ENCODE data around the gene GSTA5. TPM values are rescaled to one million over a fixed set of nuclear protein-coding genes. Genes with fewer than 3 reads are reported as not detected.

GSTA5 gene
- not detected for polyA plus RNA-seq (2012; ENCODE audit: insufficient read length, low read depth)

DNA sequence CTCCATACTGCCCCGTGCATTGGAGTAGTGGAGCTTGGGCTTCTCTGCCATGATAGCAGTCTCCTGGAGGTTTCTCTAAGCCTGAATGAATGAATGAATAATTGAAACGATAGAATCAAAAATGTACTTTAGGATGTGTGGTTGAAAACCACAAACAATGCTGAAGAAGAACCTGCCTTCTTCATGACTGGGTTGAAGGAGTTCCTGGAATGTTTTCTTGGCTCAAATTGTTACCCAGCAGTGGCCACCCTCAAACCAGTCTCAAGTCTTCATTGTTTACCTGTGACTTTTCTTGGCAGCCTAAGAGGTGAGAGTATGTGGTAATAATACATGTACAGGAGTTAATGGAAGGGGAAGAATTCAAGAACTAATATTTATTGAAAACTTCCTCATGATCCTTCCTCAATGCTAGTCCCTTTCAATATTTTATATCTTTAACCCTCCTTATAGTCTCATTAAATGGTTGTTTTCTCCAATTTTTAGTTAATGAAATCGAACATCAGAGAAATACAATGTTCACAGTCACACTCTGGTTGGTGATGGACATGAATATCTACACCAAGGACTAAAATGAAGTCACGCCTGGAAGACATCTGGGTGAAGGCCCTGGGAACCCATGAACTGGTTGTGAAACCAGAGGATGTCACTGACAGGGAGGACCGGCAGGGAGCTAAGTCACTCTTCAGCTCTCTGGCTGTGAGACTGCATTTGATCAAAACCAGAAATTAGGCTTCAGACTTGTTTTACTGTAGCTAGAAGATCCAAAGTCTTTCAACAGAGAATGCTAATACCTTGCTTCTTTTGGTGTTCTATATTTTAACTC is at the start of gene GSTA5:
GSTA5 (minus strand) TSS at position 51 of the 823 bp plus-strand sequence.
- TF ChIP-seq SIN3A (IDR thresholded peaks at IDR 0.05; ENCODE audit: borderline replicate concordance, insufficient read depth, low read length) (no peak), TAF1 (IDR thresholded peaks at IDR 0.05; ENCODE audit: borderline replicate concordance, insufficient read depth, low read length) (no peak), POLR2AphosphoS5 (IDR thresholded peaks at IDR 0.05; ENCODE audit: low read depth, low read length) (no peak), FOXP2 (optimal IDR thresholded peaks at IDR 0.05; ENCODE audit: borderline replicate concordance, extremely low read depth, extremely low read length, insufficient read depth) (no peak)
- TF ChIP-seq, protein P1, sequence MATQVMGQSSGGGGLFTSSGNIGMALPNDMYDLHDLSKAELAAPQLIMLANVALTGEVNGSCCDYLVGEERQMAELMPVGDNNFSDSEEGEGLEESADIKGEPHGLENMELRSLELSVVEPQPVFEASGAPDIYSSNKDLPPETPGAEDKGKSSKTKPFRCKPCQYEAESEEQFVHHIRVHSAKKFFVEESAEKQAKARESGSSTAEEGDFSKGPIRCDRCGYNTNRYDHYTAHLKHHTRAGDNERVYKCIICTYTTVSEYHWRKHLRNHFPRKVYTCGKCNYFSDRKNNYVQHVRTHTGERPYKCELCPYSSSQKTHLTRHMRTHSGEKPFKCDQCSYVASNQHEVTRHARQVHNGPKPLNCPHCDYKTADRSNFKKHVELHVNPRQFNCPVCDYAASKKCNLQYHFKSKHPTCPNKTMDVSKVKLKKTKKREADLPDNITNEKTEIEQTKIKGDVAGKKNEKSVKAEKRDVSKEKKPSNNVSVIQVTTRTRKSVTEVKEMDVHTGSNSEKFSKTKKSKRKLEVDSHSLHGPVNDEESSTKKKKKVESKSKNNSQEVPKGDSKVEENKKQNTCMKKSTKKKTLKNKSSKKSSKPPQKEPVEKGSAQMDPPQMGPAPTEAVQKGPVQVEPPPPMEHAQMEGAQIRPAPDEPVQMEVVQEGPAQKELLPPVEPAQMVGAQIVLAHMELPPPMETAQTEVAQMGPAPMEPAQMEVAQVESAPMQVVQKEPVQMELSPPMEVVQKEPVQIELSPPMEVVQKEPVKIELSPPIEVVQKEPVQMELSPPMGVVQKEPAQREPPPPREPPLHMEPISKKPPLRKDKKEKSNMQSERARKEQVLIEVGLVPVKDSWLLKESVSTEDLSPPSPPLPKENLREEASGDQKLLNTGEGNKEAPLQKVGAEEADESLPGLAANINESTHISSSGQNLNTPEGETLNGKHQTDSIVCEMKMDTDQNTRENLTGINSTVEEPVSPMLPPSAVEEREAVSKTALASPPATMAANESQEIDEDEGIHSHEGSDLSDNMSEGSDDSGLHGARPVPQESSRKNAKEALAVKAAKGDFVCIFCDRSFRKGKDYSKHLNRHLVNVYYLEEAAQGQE (IDR thresholded peaks at IDR 0.05; ENCODE audit: insufficient read depth in 1 of 2, low read depth in 2 of 2, low read length in 2 of 2): no peak

DNA sequence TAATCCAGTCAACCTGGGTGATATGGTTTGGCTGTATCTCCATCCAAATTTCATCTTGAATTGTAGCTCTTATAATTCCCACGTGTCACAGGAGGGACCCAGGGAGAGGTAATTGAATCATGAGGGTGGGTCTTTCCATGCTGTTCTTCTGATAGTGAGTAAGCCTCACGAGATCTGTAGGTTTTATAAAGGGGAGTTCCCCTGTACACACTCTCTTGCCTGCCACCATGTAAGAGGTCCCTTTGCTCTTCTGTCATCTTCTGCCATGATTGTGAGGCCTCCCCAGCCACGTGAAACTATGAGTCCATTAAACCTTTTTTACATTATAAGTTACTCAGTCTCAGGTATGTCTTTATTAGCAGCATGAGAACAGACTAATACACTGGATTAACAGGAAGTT is 49.4 kb upstream of the GSTA5 start:
- TF ChIP-seq POLR2AphosphoS5 (IDR thresholded peaks at IDR 0.05; ENCODE audit: low read depth, low read length): no peak
- no peak for TF ChIP-seq SIN3A (IDR thresholded peaks at IDR 0.05; ENCODE audit: borderline replicate concordance, insufficient read depth, low read length)

DNA sequence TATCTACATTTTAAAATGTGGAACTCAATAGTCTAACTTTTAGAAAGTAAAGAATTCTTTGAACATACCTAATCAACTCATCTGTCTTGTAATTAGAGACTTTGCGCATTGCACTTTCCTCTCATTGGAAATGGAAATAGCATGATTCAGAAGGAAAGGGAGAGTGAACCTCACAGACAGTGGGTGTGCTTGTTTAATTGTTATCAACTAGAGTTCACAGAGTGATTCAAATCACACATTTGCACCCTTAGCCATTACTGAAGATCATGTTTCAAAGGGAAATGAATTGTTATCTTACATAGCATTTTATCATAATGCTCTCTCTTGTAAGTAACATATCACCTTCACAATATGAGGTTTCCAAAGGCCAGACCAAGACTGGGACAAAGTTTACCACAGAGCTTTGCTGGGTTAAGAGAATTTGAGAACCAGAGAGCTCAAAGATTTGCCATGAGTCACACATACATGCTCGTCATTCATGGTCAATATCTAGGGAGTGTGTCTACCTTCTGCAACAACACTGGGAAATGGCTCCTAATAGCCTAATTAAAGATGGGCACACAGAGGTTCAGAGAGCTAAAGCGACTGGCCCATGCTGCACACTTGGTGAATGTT is 47.4 kb upstream of the GSTA5 start:
- no peak for TF ChIP-seq SIN3A (IDR thresholded peaks at IDR 0.05; ENCODE audit: borderline replicate concordance, insufficient read depth, low read length)
- TF ChIP-seq FOXP2 (optimal IDR thresholded peaks at IDR 0.05; ENCODE audit: borderline replicate concordance, extremely low read depth, extremely low read length, insufficient read depth): no peak
- TF ChIP-seq TAF1 (IDR thresholded peaks at IDR 0.05; ENCODE audit: borderline replicate concordance, insufficient read depth, low read length): no peak
- TF ChIP-seq POLR2AphosphoS5 (IDR thresholded peaks at IDR 0.05; ENCODE audit: low read depth, low read length): no peak
- TF ChIP-seq, protein P1 (IDR thresholded peaks at IDR 0.05; ENCODE audit: insufficient read depth in 1 of 2, low read depth in 2 of 2, low read length in 2 of 2): no peak

DNA sequence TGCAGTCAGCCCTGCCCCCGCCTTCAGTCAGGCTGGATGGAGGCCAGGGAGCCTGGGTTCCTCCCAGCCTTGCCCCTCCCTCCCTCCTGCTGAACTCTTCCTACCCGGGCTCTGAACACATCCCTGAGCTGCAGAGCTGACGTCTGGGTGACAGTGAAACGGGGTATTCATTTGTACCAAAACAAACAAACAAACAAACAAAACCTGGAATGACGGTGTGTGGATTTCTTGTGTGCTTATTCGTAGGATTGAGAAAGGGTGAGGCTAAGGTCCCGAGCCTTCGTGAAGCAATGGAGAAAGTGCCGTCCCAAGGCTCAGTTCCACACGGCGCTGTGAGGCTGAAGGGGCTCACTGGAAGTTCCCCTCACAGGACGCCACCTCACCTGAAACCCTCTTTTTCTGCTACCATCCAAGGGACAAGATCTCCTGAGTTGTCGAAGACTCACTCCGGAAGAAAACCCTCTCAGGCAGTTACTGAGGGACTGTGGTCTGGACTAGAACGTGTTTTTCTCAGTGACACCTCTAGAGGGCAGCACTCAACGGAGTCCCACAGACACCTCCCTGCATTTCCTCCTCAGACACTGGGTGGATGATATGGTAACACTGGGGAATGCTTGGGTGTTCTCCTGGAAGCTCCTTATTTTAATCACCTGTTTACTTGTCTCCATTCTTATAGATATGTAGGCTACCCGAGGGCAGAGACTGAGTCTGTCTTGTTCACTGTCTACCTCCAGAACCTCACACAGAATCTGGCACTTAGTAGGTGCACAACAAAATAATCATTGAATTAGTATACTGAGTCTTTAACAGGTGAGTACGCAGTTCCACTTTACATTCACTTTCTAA is 41.6 kb upstream of the GSTA5 start:
- TF ChIP-seq POLR2AphosphoS5 (IDR thresholded peaks at IDR 0.05; ENCODE audit: low read depth, low read length): no peak
- no peak for TF ChIP-seq TAF1 (IDR thresholded peaks at IDR 0.05; ENCODE audit: borderline replicate concordance, insufficient read depth, low read length)
- TF ChIP-seq SIN3A (IDR thresholded peaks at IDR 0.05; ENCODE audit: borderline replicate concordance, insufficient read depth, low read length): no peak
- TF ChIP-seq, protein P1 (IDR thresholded peaks at IDR 0.05; ENCODE audit: insufficient read depth in 1 of 2, low read depth in 2 of 2, low read length in 2 of 2): no peak
- TF ChIP-seq FOXP2 (optimal IDR thresholded peaks at IDR 0.05; ENCODE audit: borderline replicate concordance, extremely low read depth, extremely low read length, insufficient read depth): no peak

DNA sequence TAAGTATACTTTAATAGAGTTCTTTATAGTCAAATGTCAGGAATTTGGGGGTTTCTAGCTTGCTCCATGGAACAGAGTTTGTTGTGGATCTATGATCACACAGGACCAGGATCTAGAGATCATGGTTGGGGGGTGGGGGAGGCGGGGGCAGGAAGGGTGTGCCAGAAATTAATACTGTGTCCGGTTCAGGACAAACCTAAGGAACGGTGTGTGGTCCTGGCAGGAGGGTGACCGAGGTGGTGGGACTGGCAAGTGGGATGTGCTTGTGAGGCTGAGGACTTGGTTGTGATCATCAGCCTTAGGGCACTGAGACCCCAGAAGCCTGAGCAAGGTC is 41.0 kb upstream of the GSTA5 start:
- TF ChIP-seq SIN3A (IDR thresholded peaks at IDR 0.05; ENCODE audit: borderline replicate concordance, insufficient read depth, low read length) (no peak), FOXP2 (optimal IDR thresholded peaks at IDR 0.05; ENCODE audit: borderline replicate concordance, extremely low read depth, extremely low read length, insufficient read depth) (no peak), POLR2AphosphoS5 (IDR thresholded peaks at IDR 0.05; ENCODE audit: low read depth, low read length) (no peak), TAF1 (IDR thresholded peaks at IDR 0.05; ENCODE audit: borderline replicate concordance, insufficient read depth, low read length) (no peak)
- TF ChIP-seq, protein P1 (IDR thresholded peaks at IDR 0.05; ENCODE audit: insufficient read depth in 1 of 2, low read depth in 2 of 2, low read length in 2 of 2): no peak

All from PFSK-1 (cell line).